Gastroesophageal sphincter (tissue), 4 donors: ENCODE results near the gene CDH23. TPM values are rescaled to one million over a fixed set of nuclear protein-coding genes. Genes with fewer than 3 reads are reported as not detected.

Experiments
- ATAC-seq: fragments of 150-250 bp; one replicate; pipeline ENCODE4 v1.9.1; 2016; ENCODE audit warnings: mild to moderate bottlenecking, moderate library complexity
- H3K27ac ChIP-seq, 4 donors: fragments of 200-600 bp; sonication (generic) in 3 of 4; 1 replicate in 3 of 4; 2 replicates in 1 of 4; pipeline ENCODE4 v1.5.1; 2016 to 2019
- H3K27me3 ChIP-seq: fragments of 200-600 bp; sonication (generic); one replicate; pipeline ENCODE4 v1.5.1; 2019
- H3K36me3 ChIP-seq, 2 donors: fragments of 200-600 bp; sonication (generic); one replicate each; pipeline ENCODE4 v1.5.1; 2019; ENCODE audit warnings: control low read depth in 1 of 2
- H3K4me1 ChIP-seq, 3 donors: fragments of 200-600 bp; sonication (generic); 1 replicate in 2 of 3; 2 replicates in 1 of 3; pipeline ENCODE4 v1.5.1; 2016 to 2019; ENCODE audit warnings: control low read depth in 2 of 3
- H3K4me3 ChIP-seq, 2 donors: fragments of 200-600 bp; sonication (generic); one replicate each; pipeline ENCODE4 v1.5.1; 2019; ENCODE audit warnings: mild to moderate bottlenecking in 1 of 2, moderate library complexity in 1 of 2
- H3K9me3 ChIP-seq, 3 donors: fragments of 200-600 bp; sonication (generic); one replicate each; pipeline ENCODE4 v1.5.1; 2017 to 2019; ENCODE audit warnings: control low read depth in 2 of 3
- CTCF ChIP-seq, 4 experiments: fragments of 200-600 bp in 2 of 4; fragments of 450-650 bp in 2 of 4; sonication (generic) in 1 of 4; IDR thresholded peaks; one replicate each; pipeline ENCODE4 v1.5.1; 2017 to 2019; ENCODE audit warnings: antibody characterized with exemption in 4 of 4, mild to moderate bottlenecking in 2 of 4, moderate library complexity in 2 of 4
- EP300 ChIP-seq: sonication (generic); formaldehyde crosslinking; IDR thresholded peaks from one replicate; pipeline ENCODE4 v1.6.1; 2017; ENCODE audit warnings: antibody characterized with exemption, mild to moderate bottlenecking
- POLR2A ChIP-seq, 2 donors: fragments of 450-650 bp; IDR thresholded peaks; one replicate each; pipeline ENCODE4 v1.6.1; 2017; ENCODE audit warnings: antibody characterized with exemption in 2 of 2, mild to moderate bottlenecking in 2 of 2, moderate library complexity in 1 of 2
- POLR2AphosphoS5 ChIP-seq: sonication (generic); formaldehyde crosslinking; IDR thresholded peaks from one replicate; pipeline ENCODE4 v1.6.1; 2017; ENCODE audit warnings: antibody characterized with exemption
- WGBS, 2 donors: methylation state at CpG; one replicate each; pipeline ENCODE4 v1.1.5; 2018; ENCODE audit warnings: low coverage in 1 of 2; 5-methylcytosine and 5-hydroxymethylcytosine counted together
- total RNA-seq, 4 donors: library from RNA; depleted of rRNA; stranded (reverse); fragments of >200 nt; gene quantifications; one replicate each; pipeline ENCODE4 v1.1.0, GENCODE V29; 2016

Gene CDH23
- total RNA-seq, 4 donors from 2014 or later: 5.1 to 33.5 (median 16.2) TPM

- Histone ChIP-seq H3K27me3 (no peaks in the 10 kb centered on the region), H3K27ac (peak overlapping the region in 3 of 4 donors; percentile 29 to 43 (median 29)), H3K4me1 (peaks cover 0 to 70% (median 13%) of the 10 kb centered on the region in 3 donors), H3K4me3 (no peak overlapping the region), H3K36me3 (no peaks in the 10 kb centered on the region), H3K9me3 (no peaks in the 10 kb centered on the region)
- ATAC-seq: peak; percentile 26
- TF ChIP-seq POLR2AphosphoS5: no peak
- TF ChIP-seq CTCF (IDR thresholded peaks at IDR 0.05): no peak
- 69 to 79% methylated on average over 5 of the region's 6 CpGs for WGBS, 2 donors
These were observed 234.5 kb downstream of the CDH23 start for GRCh38 chr10:71631007-71631861.

- Histone ChIP-seq H3K4me1 (peaks cover 0 to 59% (median 10%) of the 10 kb centered on the region in 3 donors), H3K36me3 (no peaks in the 10 kb centered on the region), H3K9me3 (no peaks in the 10 kb centered on the region), H3K27me3 (no peaks in the 10 kb centered on the region), H3K27ac (peak overlapping the region in 1 of 4 donors; percentile 43), H3K4me3 (no peak overlapping the region)
- ATAC-seq: no peak
- 89% methylated on average over 3 to 6 of the region's 6 CpGs for WGBS, 2 donors
- TF ChIP-seq POLR2A (IDR thresholded peaks at IDR 0.05) (no peak), EP300 (no peak), POLR2AphosphoS5 (no peak), CTCF (IDR thresholded peaks at IDR 0.05) (no peak)
These were observed 235.6 kb downstream of the CDH23 start for GRCh38 chr10:71632200-71632820.

- no peak for ATAC-seq
- no peak overlapping the region for H3K4me3 ChIP-seq
- no peaks in the 10 kb centered on the region for H3K36me3 ChIP-seq
- H3K9me3 ChIP-seq: no peaks in the 10 kb centered on the region
- no peak overlapping the region for H3K27ac ChIP-seq
- 91 to 96% methylated on average over 4 to 8 of the region's 10 CpGs for WGBS, 2 donors
- H3K4me1 ChIP-seq: peaks cover 0 to 59% (median 10%) of the 10 kb centered on the region in 3 donors
- TF ChIP-seq CTCF (IDR thresholded peaks at IDR 0.05) (no peak), POLR2AphosphoS5 (no peak), POLR2A (IDR thresholded peaks at IDR 0.05) (no peak), EP300 (no peak)
- H3K27me3 ChIP-seq: no peaks in the 10 kb centered on the region
These were observed 236.3 kb downstream of the CDH23 start for GRCh38 chr10:71632896-71633600.

GRCh38 chr10:71633920-71634319, 237.2 kb downstream of the CDH23 start:
- WGBS, 2 donors: 93 to 100% methylated on average over 2 to 3 of the region's 4 CpGs
- Histone ChIP-seq H3K9me3 (no peaks in the 10 kb centered on the region), H3K36me3 (no peaks in the 10 kb centered on the region), H3K4me3 (no peak overlapping the region), H3K4me1 (peaks cover 0 to 56% (median 10%) of the 10 kb centered on the region in 3 donors), H3K27me3 (no peaks in the 10 kb centered on the region), H3K27ac (no peak overlapping the region)
- TF ChIP-seq CTCF (IDR thresholded peaks at IDR 0.05) (no peak), POLR2A (IDR thresholded peaks at IDR 0.05) (no peak), POLR2AphosphoS5 (no peak), EP300 (no peak)
- no peak for ATAC-seq
